ENCODE measurements around the gene LIF. TPM values are rescaled to one million over a fixed set of nuclear protein-coding genes. Genes with fewer than 3 reads are reported as not detected.
A peak's percentile ranks its signal among the peaks of the same experiment; 100 is the strongest.

LIF gene
- total RNA-seq, 6 donors from 2014 or later: 0.89 to 16.9 (median 3.8) TPM

- Histone ChIP-seq H3K4me3 (no peak overlapping the region), H3K9me3 (no peaks in the 10 kb centered on the region), H3K36me3 (no peaks in the 10 kb centered on the region), H3K27me3 (no peaks in the 10 kb centered on the region), H3K4me1 (peaks cover 13 to 24% (median 20%) of the 10 kb centered on the region in 4 donors), H3K27ac (no peak overlapping the region)
- 46 to 61% methylated on average over 8 of the region's 8 CpGs for WGBS, 2 donors
- ATAC-seq (ENCODE audit: low FRiP score in 2 of 2) (no peak), DNase-seq (no peak)
- no peak for TF ChIP-seq POLR2AphosphoS5 (IDR thresholded peaks at IDR 0.05)
- no peak for TF ChIP-seq POLR2A (IDR thresholded peaks at IDR 0.05)
- no peak for TF ChIP-seq EP300 (IDR thresholded peaks at IDR 0.05)
- TF ChIP-seq CTCF (IDR thresholded peaks at IDR 0.05): no peak
These were observed 29.5 kb upstream of the LIF start for GRCh38 chr22:30276039-30276438.

DNA sequence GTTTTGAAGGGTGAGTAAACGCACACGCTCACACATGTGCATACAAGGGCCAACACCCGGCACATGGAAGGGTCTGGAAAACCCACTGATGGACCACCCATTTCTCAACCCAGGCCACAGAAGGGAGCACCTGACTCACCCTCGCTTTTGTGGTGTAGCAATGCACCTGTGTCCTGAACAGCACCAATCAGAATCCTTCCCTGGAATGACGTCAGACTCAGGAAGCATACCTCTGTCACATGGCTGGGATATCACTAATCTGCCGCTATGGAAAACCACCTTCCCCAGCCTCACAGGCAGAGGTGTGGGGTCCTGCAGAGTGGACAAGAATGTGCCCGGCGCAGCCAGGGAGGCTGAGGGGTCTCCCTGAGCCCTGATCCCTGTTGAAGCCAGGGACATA, 29.1 kb upstream of the LIF start:
- Histone ChIP-seq H3K27me3 (no peaks in the 10 kb centered on the region), H3K27ac (no peak overlapping the region), H3K9me3 (no peaks in the 10 kb centered on the region), H3K4me3 (no peak overlapping the region), H3K36me3 (no peaks in the 10 kb centered on the region), H3K4me1 (peaks cover 13 to 24% (median 20%) of the 10 kb centered on the region in 4 donors)
- no peak for DNase-seq
- TF ChIP-seq POLR2A (IDR thresholded peaks at IDR 0.05): no peak
- TF ChIP-seq POLR2AphosphoS5 (IDR thresholded peaks at IDR 0.05): no peak
- ATAC-seq (ENCODE audit: low FRiP score in 2 of 2): no peak
- 65 to 76% methylated on average over 6 to 8 of the region's 8 CpGs for WGBS, 2 donors

DNA sequence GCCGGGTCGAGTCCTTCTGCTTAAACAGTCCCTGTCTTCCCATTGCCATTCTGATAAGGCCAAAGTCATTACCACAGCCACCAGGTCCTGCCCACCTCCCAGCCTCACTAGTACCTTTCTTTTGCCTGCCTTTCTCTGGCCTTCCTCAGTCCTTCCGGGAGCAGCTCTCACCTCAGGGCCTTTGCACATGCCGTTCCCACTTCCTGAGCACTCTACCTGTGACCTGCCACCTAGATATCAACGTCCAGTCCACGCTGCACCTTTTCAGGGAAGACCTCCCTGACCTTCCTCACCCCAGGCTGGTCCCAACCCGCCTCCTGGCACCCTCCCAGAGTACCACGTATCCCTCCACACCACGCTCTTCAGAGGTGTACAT, 27.9 kb upstream of the LIF start:
- Histone ChIP-seq H3K4me1 (peaks cover 10 to 17% (median 14%) of the 10 kb centered on the region in 4 donors), H3K36me3 (no peaks in the 10 kb centered on the region), H3K4me3 (no peak overlapping the region), H3K9me3 (no peaks in the 10 kb centered on the region), H3K27me3 (no peaks in the 10 kb centered on the region), H3K27ac (peak overlapping the region in 1 of 4 donors; percentile 26)
- 86 to 91% methylated on average over 9 of the region's 9 CpGs for WGBS, 2 donors
- DNase-seq (no peak), ATAC-seq (ENCODE audit: low FRiP score in 2 of 2) (no peak)
- TF ChIP-seq CTCF (IDR thresholded peaks at IDR 0.05) (no peak), POLR2A (IDR thresholded peaks at IDR 0.05) (no peak), EP300 (IDR thresholded peaks at IDR 0.05) (no peak), POLR2AphosphoS5 (IDR thresholded peaks at IDR 0.05) (no peak)

DNA sequence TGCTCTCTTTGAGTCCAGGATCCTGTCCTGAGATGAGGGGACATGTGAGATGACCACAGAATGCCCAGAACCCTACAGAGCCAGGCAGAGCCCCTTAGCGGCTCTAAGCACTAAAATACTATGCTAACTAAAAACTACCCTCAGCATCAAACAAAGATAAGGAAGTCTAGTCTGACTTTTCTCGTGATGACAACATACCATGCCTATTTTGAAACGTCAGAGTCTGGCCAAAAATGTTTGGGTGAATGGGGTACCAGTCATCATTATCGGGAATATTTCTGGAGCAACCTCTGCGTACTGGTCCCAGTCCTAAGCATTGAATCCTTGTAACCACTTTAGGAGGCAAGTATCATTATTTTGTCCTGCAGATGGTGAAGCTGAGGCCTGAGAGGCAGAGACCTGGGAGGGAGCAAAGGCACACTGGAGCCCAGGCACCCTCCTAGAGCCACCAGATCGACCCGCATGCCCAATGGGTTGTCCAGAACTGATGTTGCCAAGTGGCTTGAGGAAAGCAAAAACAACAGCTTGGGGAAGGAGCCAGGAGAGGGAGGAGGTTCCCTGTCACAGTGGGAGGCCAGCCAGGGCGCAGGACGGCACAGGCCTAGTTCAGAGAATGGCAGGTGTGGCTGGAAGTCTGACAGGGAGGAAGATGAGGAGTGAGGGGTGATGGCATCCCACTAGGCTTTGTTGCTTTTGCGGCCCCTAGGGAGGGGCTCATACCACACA, 27.3 kb upstream of the LIF start:
- Histone ChIP-seq H3K9me3 (no peaks in the 10 kb centered on the region), H3K36me3 (no peaks in the 10 kb centered on the region), H3K4me3 (no peak overlapping the region), H3K27ac (peak overlapping the region in 1 of 4 donors; percentile 49), H3K27me3 (no peaks in the 10 kb centered on the region), H3K4me1 (peaks cover 10 to 14% (median 11%) of the 10 kb centered on the region in 4 donors)
- 60 to 64% methylated on average over 10 of the region's 10 CpGs for WGBS, 2 donors
- ATAC-seq (ENCODE audit: low FRiP score in 2 of 2) (no peak), DNase-seq (no peak)
- no peak for TF ChIP-seq POLR2A (IDR thresholded peaks at IDR 0.05)
- no peak for TF ChIP-seq POLR2AphosphoS5 (IDR thresholded peaks at IDR 0.05)
- TF ChIP-seq EP300 (IDR thresholded peaks at IDR 0.05): no peak
- TF ChIP-seq CTCF (IDR thresholded peaks at IDR 0.05): no peak

DNA sequence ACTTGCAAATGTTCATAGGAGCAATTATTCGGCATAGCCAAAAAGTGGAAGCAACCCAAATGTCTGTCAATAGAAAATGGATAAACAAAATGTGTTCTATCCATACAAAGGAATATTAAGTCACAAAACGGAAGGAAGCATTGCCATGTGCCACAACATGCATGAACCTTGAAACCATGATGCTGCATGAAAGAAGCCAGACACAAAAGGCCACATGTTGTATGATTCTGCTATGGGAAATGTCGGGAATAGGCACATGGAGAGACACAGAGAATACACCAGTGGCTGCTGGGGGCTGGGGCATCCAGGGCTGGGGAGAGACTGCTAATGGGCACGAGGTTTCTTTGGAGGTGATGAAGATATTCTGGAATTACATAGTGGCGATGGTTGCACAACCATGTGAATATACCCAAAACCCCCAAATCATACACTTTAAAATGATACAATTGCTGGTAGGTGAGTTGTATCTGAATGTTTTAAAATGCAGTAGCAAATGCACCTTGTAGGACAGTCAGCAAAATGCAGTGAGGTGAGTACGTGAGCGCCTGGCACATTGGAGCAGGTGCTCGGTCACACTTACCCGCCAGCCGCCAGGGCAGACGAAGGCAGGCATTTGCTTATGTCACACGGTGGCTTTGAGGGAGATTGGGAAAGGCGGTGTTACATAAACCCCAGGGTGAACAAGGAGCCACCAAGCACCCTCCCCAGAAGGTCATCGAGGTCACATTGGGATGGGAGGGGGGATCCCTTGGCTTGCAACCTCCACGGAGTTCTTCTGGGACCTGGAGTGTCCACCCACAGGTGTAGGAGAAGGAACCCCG, 26.4 kb upstream of the LIF start:
- H3K36me3 ChIP-seq: no peaks in the 10 kb centered on the region
- peaks cover 4 to 9% (median 7%) of the 10 kb centered on the region in 4 donors for H3K4me1 ChIP-seq
- no peaks in the 10 kb centered on the region for H3K27me3 ChIP-seq
- no peak overlapping the region for H3K4me3 ChIP-seq
- peak in 1 of 2 donors; percentile 70 for DNase-seq
- H3K9me3 ChIP-seq: no peaks in the 10 kb centered on the region
- TF ChIP-seq CTCF (IDR thresholded peaks at IDR 0.05): no peak
- TF ChIP-seq POLR2AphosphoS5 (IDR thresholded peaks at IDR 0.05): peak; percentile 41 to 45
- TF ChIP-seq EP300 (IDR thresholded peaks at IDR 0.05): no peak
- H3K27ac ChIP-seq: peak overlapping the region in 1 of 4 donors; percentile 49
- ATAC-seq (ENCODE audit: low FRiP score in 2 of 2): no peak
- 63 to 70% methylated on average over 16 of the region's 16 CpGs for WGBS, 2 donors

Data from upper lobe of left lung (tissue), 6 donors.